HG02588 (cell line): ENCODE results near the gene MBD5.
A peak's percentile ranks its signal among the peaks of the same experiment; 100 is the strongest.
"Not testable (repeated sequence)": the region's sequence is repeated elsewhere in the genome, so short reads cannot be mapped to it uniquely, and the experiment has no call there.

Source experiments
- ATAC-seq: cut with Tn5 transposase; IDR thresholded peaks from one replicate; pipeline ENCODE4 v1.9.1; 2021; ENCODE audit warnings: mild to moderate bottlenecking, moderate library complexity; ENCODE audit not compliant: unreplicated experiment

The MBD5 gene

DNA sequence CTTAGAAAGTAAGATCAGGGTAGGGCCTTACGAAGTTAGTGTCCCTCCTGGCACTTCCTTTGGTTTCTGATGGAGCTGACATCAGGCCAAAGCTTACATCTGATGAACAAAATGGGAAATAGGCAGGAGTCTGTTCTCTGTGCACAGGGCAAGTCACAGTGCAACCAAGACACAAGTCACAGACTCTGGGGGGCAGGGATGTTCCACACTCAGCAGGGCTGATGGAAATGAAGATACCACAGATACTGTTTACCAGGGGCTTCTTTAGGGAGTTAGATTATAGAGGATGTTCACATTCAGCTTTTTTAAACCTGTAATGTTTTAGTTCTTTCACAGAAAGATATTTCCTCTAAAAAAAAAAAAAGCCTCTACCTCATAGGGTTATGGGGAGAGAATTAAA, 517.5 kb downstream of the MBD5 start:
- no peak for ATAC-seq

- no peak for ATAC-seq
These were observed 519.1 kb downstream of the MBD5 start for GRCh38 chr2:148540022-148540421.

- no peak for ATAC-seq
These were observed 520.9 kb downstream of the MBD5 start for GRCh38 chr2:148541792-148542191.

DNA sequence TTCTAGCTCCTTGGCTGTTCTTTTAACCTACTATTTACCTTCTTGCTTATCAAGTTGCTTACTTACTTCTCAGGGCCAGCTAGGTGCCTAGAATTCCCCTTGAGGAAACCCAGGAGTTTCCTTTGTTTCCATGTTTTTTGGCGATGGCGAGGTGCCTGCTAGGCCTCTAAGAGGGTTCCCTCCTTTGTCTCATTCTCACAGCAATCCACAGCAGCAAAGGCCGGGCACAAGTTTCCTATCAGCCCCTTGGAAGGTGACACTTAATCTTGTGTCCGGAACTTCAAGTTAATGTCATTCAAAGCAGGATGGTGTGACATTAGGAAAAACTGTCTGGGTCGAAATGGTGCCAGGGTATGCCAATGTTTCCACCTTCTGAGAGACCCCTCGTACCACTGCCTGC, 521.7 kb downstream of the MBD5 start:
- no peak for ATAC-seq

- not testable (repeated sequence) for ATAC-seq
These were observed 522.2 kb downstream of the MBD5 start for GRCh38 chr2:148543088-148543540.

DNA sequence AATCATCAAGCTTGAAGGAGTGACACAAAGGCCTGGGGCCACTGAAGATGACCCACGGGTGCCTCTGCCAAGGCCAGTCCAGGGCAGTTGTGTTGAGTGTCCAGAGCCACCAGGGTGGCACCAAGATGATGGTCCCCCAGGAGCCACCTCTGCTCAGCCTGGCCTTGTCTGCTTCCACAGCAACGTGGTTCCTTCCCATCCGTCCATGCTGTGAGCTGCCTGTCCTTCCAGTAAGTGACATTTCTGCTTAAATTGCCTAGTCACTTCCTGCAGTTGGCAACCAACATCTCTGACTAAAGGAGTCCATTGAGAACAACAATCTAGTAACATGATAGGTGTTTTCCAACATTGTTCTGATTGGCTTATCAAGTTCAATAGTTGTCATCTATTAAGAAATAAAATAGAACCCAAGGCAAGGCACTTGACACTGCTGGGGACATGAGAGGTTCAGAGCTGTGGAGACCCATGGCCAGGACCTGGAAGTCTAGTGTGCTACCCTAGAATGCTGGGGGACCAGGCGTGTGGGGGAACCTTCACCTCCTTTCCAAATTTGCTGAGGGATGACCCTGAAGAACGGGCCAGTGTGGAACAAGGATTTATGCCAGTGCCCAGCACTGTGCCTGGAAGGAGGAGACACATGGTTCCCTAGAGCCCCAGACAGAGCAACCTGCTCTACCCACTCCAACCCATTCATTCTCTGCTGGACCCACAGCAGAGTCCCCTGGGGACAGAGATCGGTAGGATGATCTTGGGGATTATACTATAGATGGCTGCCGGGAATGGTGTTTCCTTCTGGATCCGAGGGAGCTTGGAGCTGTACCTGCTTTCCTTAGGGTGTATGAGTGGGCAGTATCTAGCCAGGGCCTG, 524.7 kb downstream of the MBD5 start:
- no peak for ATAC-seq

DNA sequence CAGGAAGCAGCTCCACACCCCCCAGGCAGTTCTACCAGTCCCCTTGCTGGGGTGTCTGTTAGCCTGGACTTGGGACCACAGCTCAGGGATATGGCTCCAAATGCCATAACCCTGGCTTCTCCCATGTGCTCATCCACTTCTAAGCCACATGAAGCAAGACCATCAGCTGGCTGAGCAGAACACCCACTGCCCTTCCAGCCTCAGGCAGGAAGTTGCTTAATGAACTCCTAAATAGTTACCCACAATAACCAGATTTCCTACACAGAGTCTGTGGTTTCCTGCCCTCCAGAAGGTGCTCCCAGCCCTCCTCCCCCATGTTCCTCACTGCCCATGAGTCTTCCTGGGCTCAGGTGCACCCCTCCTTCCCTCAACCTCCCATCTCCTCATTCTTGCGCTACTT, 525.4 kb downstream of the MBD5 start:
- ATAC-seq = no peak

DNA sequence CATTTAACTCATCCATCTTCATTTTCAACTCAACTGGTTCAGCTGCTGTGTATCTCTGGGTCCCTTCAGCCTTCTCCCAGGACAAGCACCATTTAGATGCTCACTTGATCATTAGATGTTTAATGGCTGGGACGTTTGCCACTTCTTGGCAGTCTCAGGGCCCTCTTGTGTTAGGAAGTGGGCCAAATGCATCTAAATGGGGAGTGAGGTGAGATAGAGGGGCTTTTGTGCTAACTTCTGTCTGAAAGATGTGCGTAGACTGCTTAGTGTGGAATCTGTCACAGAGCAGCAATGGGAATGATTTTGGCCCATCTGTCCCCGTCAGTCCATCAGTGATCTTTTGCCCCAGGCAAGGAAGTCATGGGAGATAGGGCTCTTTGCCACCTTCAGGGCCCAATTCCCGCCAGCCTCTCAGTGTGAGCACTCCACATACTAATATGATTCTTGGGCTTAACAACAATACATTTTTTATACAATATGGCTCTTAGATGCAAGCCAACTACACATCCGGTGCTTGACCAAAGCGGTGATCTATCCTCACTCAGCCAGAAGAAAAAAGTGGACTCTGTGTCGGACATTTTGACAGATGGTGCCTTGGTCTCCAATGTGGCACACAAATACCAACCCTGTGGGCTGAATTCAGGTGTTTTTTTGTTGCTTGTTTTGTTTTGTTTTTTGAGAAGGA, 528.0 kb downstream of the MBD5 start:
- no peak for ATAC-seq

- no peak for ATAC-seq
These were observed 531.9 kb downstream of the MBD5 start for GRCh38 chr2:148552675-148553331.

GRCh38 chr2:148553332-148553887, 532.5 kb downstream of the MBD5 start:
- ATAC-seq = no peak

- no peak for ATAC-seq
These were observed 533.8 kb downstream of the MBD5 start for GRCh38 chr2:148554459-148555247.

- no peak for ATAC-seq
These were observed 534.9 kb downstream of the MBD5 start for GRCh38 chr2:148555622-148556294.

DNA sequence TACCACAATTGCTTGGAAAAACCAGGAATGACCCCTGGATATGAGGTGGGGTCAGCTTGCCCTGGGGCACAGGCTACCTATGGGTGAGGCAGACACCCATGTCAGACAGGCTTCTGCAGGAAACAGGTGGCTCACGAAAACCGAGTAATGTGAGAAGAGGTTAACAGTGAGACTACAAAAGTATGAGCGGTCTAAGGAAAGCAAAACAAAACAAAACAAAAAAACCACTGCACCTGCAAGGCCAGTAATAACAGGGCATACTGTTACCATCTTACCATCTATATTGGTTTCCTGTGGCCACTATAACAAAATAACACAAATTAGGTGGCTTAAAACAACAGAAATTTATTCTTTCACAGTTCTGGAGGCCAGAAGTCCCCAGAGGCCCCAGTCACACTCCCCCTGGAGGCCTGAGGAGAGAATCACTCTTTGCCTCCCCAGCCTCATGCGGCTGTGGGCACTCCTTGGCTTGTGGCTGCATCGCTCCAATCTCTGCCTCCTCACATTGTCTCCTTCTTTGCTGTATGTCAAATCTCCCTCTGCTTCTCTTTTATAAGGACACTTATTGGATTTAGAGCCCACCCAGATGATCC, 537.0 kb downstream of the MBD5 start:
- peak; percentile 81 for ATAC-seq

GRCh38 chr2:148560496-148560895, 539.6 kb downstream of the MBD5 start:
- ATAC-seq = no peak

DNA sequence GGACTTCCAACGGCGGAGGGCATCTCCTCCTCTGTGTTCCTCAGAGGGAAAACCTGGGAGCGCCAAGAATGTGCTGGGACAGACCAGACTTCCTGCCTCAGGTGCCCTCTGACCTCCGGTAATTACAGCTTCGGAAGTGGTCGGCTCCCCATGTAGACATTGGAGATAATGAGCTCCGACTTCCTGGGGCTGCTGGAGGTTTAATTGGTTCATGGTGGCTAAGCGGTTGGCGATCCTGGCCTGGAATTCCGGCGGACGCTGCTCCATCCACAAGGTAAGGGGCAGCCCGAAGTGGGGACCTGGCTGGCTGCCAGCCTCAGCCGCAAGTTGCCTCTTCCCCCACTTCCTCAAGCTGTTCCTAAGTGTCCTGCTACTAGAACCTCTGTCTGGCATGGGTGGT, 540.5 kb downstream of the MBD5 start:
- no peak for ATAC-seq

DNA sequence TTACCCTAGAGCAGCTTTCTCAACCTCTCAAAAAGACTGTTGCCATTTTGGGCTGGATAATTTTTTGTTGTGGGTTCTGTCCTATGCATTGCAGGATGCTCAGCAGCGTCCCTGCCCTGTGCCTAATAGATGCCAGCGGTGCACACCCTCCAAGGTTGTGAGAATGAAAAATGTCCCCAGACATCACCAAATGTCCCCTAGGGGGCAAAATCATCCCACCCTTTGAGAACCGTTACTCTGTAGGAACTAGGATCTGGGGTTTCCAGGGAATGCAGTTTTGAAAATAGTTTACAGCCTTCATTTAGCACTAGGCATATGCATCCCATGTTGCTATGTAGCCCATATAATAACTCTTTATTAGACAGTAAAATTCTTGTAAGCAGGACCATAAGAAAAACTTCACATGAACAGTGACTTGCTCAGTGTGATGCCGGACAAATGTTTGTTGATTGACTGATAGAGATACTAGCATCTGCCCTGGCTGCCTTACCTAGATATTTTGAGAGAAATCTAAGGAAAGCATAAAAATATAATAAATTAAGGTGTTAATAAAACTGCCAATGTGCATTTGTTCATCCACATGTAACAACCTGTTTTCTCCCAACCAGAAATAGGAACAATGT, 544.5 kb downstream of the MBD5 start:
- no peak for ATAC-seq
